WTC11 (cell line): ENCODE results near the gene FLYWCH2. TPM values are rescaled to one million over a fixed set of nuclear protein-coding genes. Genes with fewer than 3 reads are reported as not detected.

Experiments
- CDX4 ChIP-seq: fragments of 250-450 bp; sonication (Bioruptor Pico); IDR thresholded peaks from 2 replicates; pipeline ENCODE4 v1.9.0; 2021; ENCODE audit warnings: moderate library complexity, mild to moderate bottlenecking, inconsistent platforms, borderline replicate concordance
- EMX1 ChIP-seq: fragments of 250-450 bp; sonication (Bioruptor Pico); IDR thresholded peaks from 2 replicates; pipeline ENCODE4 v1.8.0; 2021; ENCODE audit warnings: mild to moderate bottlenecking
- ESRRA ChIP-seq: sonication (generic); formaldehyde crosslinking; IDR thresholded peaks from 2 replicates; pipeline ENCODE4 v1.8.1; 2022; ENCODE audit warnings: mild to moderate bottlenecking, missing genetic modification reagents, borderline replicate concordance
- FOXJ3 ChIP-seq: sonication (generic); formaldehyde crosslinking; IDR thresholded peaks from 2 replicates; pipeline ENCODE4 v1.9.0; 2021; ENCODE audit warnings: missing genetic modification reagents, mild to moderate bottlenecking, borderline replicate concordance
- FOXK1 ChIP-seq: sonication (generic); formaldehyde crosslinking; IDR thresholded peaks from 2 replicates; pipeline ENCODE4 v1.8.0; 2022; ENCODE audit warnings: mild to moderate bottlenecking, moderate library complexity, missing genetic modification reagents
- GABPB1 ChIP-seq: sonication (generic); formaldehyde crosslinking; IDR thresholded peaks from 2 replicates; pipeline ENCODE4 v1.8.1; 2023; ENCODE audit warnings: mild to moderate bottlenecking, missing genetic modification reagents
- GRHL2 ChIP-seq: fragments of 250-450 bp; sonication (Bioruptor Pico); IDR thresholded peaks from 2 replicates; pipeline ENCODE4 v1.8.0; 2022; ENCODE audit warnings: mild to moderate bottlenecking, moderate library complexity; ENCODE audit not compliant: insufficient replicate concordance, severe bottlenecking
- IRF1 ChIP-seq: sonication (generic); formaldehyde crosslinking; IDR thresholded peaks from 2 replicates; pipeline ENCODE4 v1.8.0; 2023; ENCODE audit warnings: missing genetic modification reagents
- KAT7 ChIP-seq: sonication (generic); formaldehyde crosslinking; IDR thresholded peaks from 2 replicates; pipeline ENCODE4 v1.8.1; 2023; ENCODE audit warnings: missing genetic modification reagents, mild to moderate bottlenecking, borderline replicate concordance
- MLX ChIP-seq: sonication (generic); formaldehyde crosslinking; IDR thresholded peaks from 2 replicates; pipeline ENCODE4 v1.8.1; 2023; ENCODE audit warnings: mild to moderate bottlenecking, missing genetic modification reagents, moderate library complexity
- MXD4 ChIP-seq: fragments of 250-450 bp; sonication (Bioruptor Pico); IDR thresholded peaks from 2 replicates; pipeline ENCODE4 v1.8.0; 2021; ENCODE audit warnings: mild to moderate bottlenecking, moderate library complexity, borderline replicate concordance
- MYBL2 ChIP-seq: sonication (generic); formaldehyde crosslinking; IDR thresholded peaks from 2 replicates; pipeline ENCODE4 v1.8.1; 2023; ENCODE audit warnings: mild to moderate bottlenecking, moderate library complexity, missing genetic modification reagents
- NR1H2 ChIP-seq: sonication (generic); formaldehyde crosslinking; IDR thresholded peaks from 2 replicates; pipeline ENCODE4 v1.9.0; 2021; ENCODE audit warnings: mild to moderate bottlenecking, moderate library complexity, missing genetic modification reagents
- NR2C2 ChIP-seq: sonication (generic); formaldehyde crosslinking; IDR thresholded peaks from 2 replicates; pipeline ENCODE4 v1.8.0; 2022; ENCODE audit warnings: mild to moderate bottlenecking, missing genetic modification reagents
- ZNF317 ChIP-seq: sonication (generic); formaldehyde crosslinking; IDR thresholded peaks from 2 replicates; pipeline ENCODE4 v1.8.1; 2023; ENCODE audit warnings: low read depth, mild to moderate bottlenecking, moderate library complexity, missing genetic modification reagents, borderline replicate concordance
- ZNF396 ChIP-seq: fragments of 250-450 bp; sonication (Bioruptor Pico); IDR thresholded peaks from 2 replicates; pipeline ENCODE4 v1.8.0; 2021; ENCODE audit warnings: mild to moderate bottlenecking, moderate library complexity, borderline replicate concordance
- ZNF532 ChIP-seq: fragments of 250-450 bp; sonication (Bioruptor Pico); IDR thresholded peaks from 2 replicates; pipeline ENCODE4 v1.9.0; 2021; ENCODE audit warnings: mild to moderate bottlenecking, borderline replicate concordance
- total RNA-seq: library from RNA; stranded (reverse); gene quantifications from 3 replicates; pipeline ENCODE4 v1.2.3, GENCODE V29; 2021
- TF ChIP-seq, protein P1 (sequence below): sonication (generic); formaldehyde crosslinking; IDR thresholded peaks from 2 replicates; pipeline ENCODE4 v1.8.1; 2022; ENCODE audit warnings: low read depth, missing genetic modification reagents, borderline replicate concordance
- TF ChIP-seq, protein P2 (sequence below): sonication (generic); formaldehyde crosslinking; IDR thresholded peaks from 2 replicates; pipeline ENCODE4 v1.8.1; 2022; ENCODE audit warnings: mild to moderate bottlenecking, moderate library complexity, missing genetic modification reagents
- TF ChIP-seq, protein P3 (sequence below): fragments of 250-450 bp; sonication (Bioruptor Pico); IDR thresholded peaks from 2 replicates; pipeline ENCODE4 v2.1.2; 2022; ENCODE audit warnings: mild to moderate bottlenecking, moderate library complexity
- TF ChIP-seq, protein P4 (sequence below): sonication (generic); formaldehyde crosslinking; IDR thresholded peaks from 2 replicates; pipeline ENCODE4 v1.8.1; 2022; ENCODE audit warnings: mild to moderate bottlenecking, missing genetic modification reagents, moderate library complexity, borderline replicate concordance
- TF ChIP-seq, protein P5 (sequence below): fragments of 250-450 bp; sonication (Bioruptor Pico); IDR thresholded peaks from 2 replicates; pipeline ENCODE4 v1.9.0; 2021; ENCODE audit warnings: mild to moderate bottlenecking
- TF ChIP-seq, protein P6 (sequence below): sonication (generic); formaldehyde crosslinking; conservative IDR thresholded peaks from 2 replicates; pipeline ENCODE4 v1.8.1; 2023; ENCODE audit warnings: mild to moderate bottlenecking, low read depth, missing genetic modification reagents, moderate library complexity

FLYWCH2 gene
- total RNA-seq, 1 experiment from 2014 or later = 20.7 TPM

GRCh38 chr16:2842340-2843000, 40.5 kb upstream of the FLYWCH2 start (continued):
- TF ChIP-seq ZNF532 (no peak), NR2C2 (no peak), ZNF317 (CRISPR knock-in tag) (no peak), FOXJ3 (CRISPR knock-in tag) (no peak), GABPB1 (no peak), GRHL2 (CRISPR knock-in tag) (no peak), MLX (CRISPR knock-in tag) (no peak), CDX4 (CRISPR knock-in tag) (no peak), ZNF396 (CRISPR knock-in tag) (no peak), MYBL2 (CRISPR knock-in tag) (no peak), KAT7 (CRISPR knock-in tag) (no peak), IRF1 (CRISPR knock-in tag) (no peak), MXD4 (CRISPR knock-in tag) (no peak), FOXK1 (CRISPR knock-in tag) (peak; percentile 20; the same call in 1 of the 2 replicates), ESRRA (CRISPR knock-in tag) (no peak), EMX1 (CRISPR knock-in tag) (no peak), NR1H2 (CRISPR knock-in tag) (no peak)
- TF ChIP-seq, protein P1, sequence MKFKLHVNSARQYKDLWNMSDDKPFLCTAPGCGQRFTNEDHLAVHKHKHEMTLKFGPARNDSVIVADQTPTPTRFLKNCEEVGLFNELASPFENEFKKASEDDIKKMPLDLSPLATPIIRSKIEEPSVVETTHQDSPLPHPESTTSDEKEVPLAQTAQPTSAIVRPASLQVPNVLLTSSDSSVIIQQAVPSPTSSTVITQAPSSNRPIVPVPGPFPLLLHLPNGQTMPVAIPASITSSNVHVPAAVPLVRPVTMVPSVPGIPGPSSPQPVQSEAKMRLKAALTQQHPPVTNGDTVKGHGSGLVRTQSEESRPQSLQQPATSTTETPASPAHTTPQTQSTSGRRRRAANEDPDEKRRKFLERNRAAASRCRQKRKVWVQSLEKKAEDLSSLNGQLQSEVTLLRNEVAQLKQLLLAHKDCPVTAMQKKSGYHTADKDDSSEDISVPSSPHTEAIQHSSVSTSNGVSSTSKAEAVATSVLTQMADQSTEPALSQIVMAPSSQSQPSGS (CRISPR knock-in tag) = 0 out of 2 replicates have a peak, but pooled peaks have one; percentile 18
- TF ChIP-seq, protein P2, sequence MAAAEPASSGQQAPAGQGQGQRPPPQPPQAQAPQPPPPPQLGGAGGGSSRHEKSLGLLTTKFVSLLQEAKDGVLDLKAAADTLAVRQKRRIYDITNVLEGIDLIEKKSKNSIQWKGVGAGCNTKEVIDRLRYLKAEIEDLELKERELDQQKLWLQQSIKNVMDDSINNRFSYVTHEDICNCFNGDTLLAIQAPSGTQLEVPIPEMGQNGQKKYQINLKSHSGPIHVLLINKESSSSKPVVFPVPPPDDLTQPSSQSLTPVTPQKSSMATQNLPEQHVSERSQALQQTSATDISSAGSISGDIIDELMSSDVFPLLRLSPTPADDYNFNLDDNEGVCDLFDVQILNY (CRISPR knock-in tag) = no peak
- TF ChIP-seq, protein P3, sequence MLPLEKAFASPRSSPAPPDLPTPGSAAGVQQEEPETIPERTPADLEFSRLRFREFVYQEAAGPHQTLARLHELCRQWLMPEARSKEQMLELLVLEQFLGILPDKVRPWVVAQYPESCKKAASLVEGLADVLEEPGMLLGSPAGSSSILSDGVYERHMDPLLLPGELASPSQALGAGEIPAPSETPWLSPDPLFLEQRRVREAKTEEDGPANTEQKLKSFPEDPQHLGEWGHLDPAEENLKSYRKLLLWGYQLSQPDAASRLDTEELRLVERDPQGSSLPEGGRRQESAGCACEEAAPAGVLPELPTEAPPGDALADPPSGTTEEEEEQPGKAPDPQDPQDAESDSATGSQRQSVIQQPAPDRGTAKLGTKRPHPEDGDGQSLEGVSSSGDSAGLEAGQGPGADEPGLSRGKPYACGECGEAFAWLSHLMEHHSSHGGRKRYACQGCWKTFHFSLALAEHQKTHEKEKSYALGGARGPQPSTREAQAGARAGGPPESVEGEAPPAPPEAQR (CRISPR knock-in tag) = no peak
- TF ChIP-seq, protein P4, sequence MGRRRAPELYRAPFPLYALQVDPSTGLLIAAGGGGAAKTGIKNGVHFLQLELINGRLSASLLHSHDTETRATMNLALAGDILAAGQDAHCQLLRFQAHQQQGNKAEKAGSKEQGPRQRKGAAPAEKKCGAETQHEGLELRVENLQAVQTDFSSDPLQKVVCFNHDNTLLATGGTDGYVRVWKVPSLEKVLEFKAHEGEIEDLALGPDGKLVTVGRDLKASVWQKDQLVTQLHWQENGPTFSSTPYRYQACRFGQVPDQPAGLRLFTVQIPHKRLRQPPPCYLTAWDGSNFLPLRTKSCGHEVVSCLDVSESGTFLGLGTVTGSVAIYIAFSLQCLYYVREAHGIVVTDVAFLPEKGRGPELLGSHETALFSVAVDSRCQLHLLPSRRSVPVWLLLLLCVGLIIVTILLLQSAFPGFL = no peak
- TF ChIP-seq, protein P5, sequence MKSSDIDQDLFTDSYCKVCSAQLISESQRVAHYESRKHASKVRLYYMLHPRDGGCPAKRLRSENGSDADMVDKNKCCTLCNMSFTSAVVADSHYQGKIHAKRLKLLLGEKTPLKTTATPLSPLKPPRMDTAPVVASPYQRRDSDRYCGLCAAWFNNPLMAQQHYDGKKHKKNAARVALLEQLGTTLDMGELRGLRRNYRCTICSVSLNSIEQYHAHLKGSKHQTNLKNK (CRISPR knock-in tag) = no peak
- TF ChIP-seq, protein P6, sequence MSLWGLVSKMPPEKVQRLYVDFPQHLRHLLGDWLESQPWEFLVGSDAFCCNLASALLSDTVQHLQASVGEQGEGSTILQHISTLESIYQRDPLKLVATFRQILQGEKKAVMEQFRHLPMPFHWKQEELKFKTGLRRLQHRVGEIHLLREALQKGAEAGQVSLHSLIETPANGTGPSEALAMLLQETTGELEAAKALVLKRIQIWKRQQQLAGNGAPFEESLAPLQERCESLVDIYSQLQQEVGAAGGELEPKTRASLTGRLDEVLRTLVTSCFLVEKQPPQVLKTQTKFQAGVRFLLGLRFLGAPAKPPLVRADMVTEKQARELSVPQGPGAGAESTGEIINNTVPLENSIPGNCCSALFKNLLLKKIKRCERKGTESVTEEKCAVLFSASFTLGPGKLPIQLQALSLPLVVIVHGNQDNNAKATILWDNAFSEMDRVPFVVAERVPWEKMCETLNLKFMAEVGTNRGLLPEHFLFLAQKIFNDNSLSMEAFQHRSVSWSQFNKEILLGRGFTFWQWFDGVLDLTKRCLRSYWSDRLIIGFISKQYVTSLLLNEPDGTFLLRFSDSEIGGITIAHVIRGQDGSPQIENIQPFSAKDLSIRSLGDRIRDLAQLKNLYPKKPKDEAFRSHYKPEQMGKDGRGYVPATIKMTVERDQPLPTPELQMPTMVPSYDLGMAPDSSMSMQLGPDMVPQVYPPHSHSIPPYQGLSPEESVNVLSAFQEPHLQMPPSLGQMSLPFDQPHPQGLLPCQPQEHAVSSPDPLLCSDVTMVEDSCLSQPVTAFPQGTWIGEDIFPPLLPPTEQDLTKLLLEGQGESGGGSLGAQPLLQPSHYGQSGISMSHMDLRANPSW = no peak
